H9 (cell line): ENCODE measurements around the gene MCAM. TPM values are rescaled to one million over a fixed set of nuclear protein-coding genes. Genes with fewer than 3 reads are reported as not detected.

ENCODE experiments used
- DNase-seq: peaks from one replicate; pipeline ENCODE4 v3.0.0-alpha.2; 2017
- H2AFZ ChIP-seq: one replicate; pipeline ENCODE4 v1.6.1; 2013; ENCODE audit warnings: mild to moderate bottlenecking, low read length, control low read depth, moderate library complexity
- H2AK5ac ChIP-seq: 2 replicates; pipeline ENCODE4 v1.6.1; 2013; ENCODE audit warnings: low read length, control low read depth, mixed read lengths; ENCODE audit not compliant: insufficient read length
- H2BK120ac ChIP-seq: one replicate; pipeline ENCODE4 v1.6.1; 2013; ENCODE audit warnings: low read depth, mild to moderate bottlenecking, low read length, control low read depth, inconsistent platforms; ENCODE audit not compliant: poor library complexity, severe bottlenecking
- H2BK12ac ChIP-seq: 2 replicates; pipeline ENCODE4 v1.6.1; 2013; ENCODE audit warnings: low read length, control low read depth, mixed read lengths, low read depth; ENCODE audit not compliant: insufficient read length
- H2BK15ac ChIP-seq: 2 replicates; pipeline ENCODE4 v1.6.1; 2013; ENCODE audit warnings: low read depth, low read length, control low read depth
- H2BK20ac ChIP-seq: one replicate; pipeline ENCODE4 v1.6.1; 2013; ENCODE audit warnings: low read depth, mild to moderate bottlenecking, low read length, control low read depth, inconsistent platforms; ENCODE audit not compliant: poor library complexity, severe bottlenecking
- H2BK5ac ChIP-seq: 2 replicates; pipeline ENCODE4 v1.6.1; 2013; ENCODE audit warnings: low read length, control low read depth, mixed read lengths; ENCODE audit not compliant: insufficient read length
- H3K14ac ChIP-seq: 2 replicates; pipeline ENCODE4 v1.6.1; 2013; ENCODE audit warnings: low read length, control low read depth; ENCODE audit not compliant: insufficient read depth
- H3K18ac ChIP-seq: 2 replicates; pipeline ENCODE4 v1.6.1; 2013; ENCODE audit warnings: low read depth, mild to moderate bottlenecking, mixed read lengths, low read length, control low read depth; ENCODE audit not compliant: insufficient read length
- H3K23ac ChIP-seq: 2 replicates; pipeline ENCODE4 v1.6.1; 2013; ENCODE audit warnings: low read length, control low read depth, mixed read lengths, low read depth; ENCODE audit not compliant: insufficient read length
- H3K23me2 ChIP-seq: 2 replicates; pipeline ENCODE4 v1.6.1; 2013; ENCODE audit warnings: low read depth, mild to moderate bottlenecking, mixed read lengths, low read length, control low read depth; ENCODE audit not compliant: insufficient read length, poor library complexity, severe bottlenecking
- H3K27ac ChIP-seq: 2 replicates; pipeline ENCODE4 v1.5.1; 2013; ENCODE audit warnings: low read length, control low read depth, mixed read lengths, low read depth; ENCODE audit not compliant: insufficient read length
- H3K27me3 ChIP-seq: 2 replicates; pipeline ENCODE4 v1.6.1; 2013; ENCODE audit warnings: low read length, control low read depth, inconsistent platforms; ENCODE audit not compliant: insufficient read depth
- H3K4ac ChIP-seq: 2 replicates; pipeline ENCODE4 v1.6.1; 2013; ENCODE audit warnings: low read depth, mild to moderate bottlenecking, control low read depth, inconsistent platforms, low read length, moderate library complexity
- H3K4me1 ChIP-seq: 2 replicates; pipeline ENCODE4 v1.6.1; 2013; ENCODE audit warnings: low read length, control low read depth, inconsistent platforms; ENCODE audit not compliant: insufficient read depth
- H3K4me2 ChIP-seq: 2 replicates; pipeline ENCODE4 v1.6.1; 2013; ENCODE audit warnings: low read length, control low read depth, mixed read lengths; ENCODE audit not compliant: insufficient read length, insufficient read depth
- H3K56ac ChIP-seq: 2 replicates; pipeline ENCODE4 v1.6.1; 2013; ENCODE audit warnings: low read depth, mild to moderate bottlenecking, mixed read lengths, low read length, control low read depth; ENCODE audit not compliant: insufficient read length
- H3K79me1 ChIP-seq: 2 replicates; pipeline ENCODE4 v1.6.1; 2013; ENCODE audit warnings: low read depth, mild to moderate bottlenecking, moderate library complexity, low read length, control low read depth, inconsistent platforms; ENCODE audit not compliant: insufficient read depth, poor library complexity, severe bottlenecking
- H3K79me2 ChIP-seq: 2 replicates; pipeline ENCODE4 v1.6.1; 2013; ENCODE audit warnings: low read length, control low read depth, inconsistent platforms; ENCODE audit not compliant: insufficient read depth
- H3K9ac ChIP-seq: 2 replicates; pipeline ENCODE4 v1.6.1; 2013; ENCODE audit warnings: low read length, control low read depth, mixed read lengths; ENCODE audit not compliant: insufficient read length; ENCODE audit errors: extremely low read depth
- H3K9me3 ChIP-seq: one replicate; pipeline ENCODE4 v1.6.1; 2013; ENCODE audit warnings: low read depth, low read length, inconsistent platforms; ENCODE audit not compliant: control insufficient read depth
- H3T11ph ChIP-seq: one replicate; pipeline ENCODE4 v1.6.1; 2013; ENCODE audit warnings: mild to moderate bottlenecking, low read length, control low read depth, inconsistent platforms
- H4K20me1 ChIP-seq: one replicate; pipeline ENCODE4 v1.6.1; 2013; ENCODE audit not compliant: control insufficient read depth, insufficient read length, insufficient read depth
- H4K5ac ChIP-seq: 2 replicates; pipeline ENCODE4 v1.6.1; 2013; ENCODE audit warnings: low read depth, mild to moderate bottlenecking, mixed read lengths, low read length, control low read depth; ENCODE audit not compliant: insufficient read length
- H4K8ac ChIP-seq: replicated peaks from 2 replicates; pipeline ENCODE4 v1.6.1; 2013; ENCODE audit warnings: low read length, control low read depth, mixed read lengths, low read depth; ENCODE audit not compliant: insufficient read length
- H4K91ac ChIP-seq: 2 replicates; pipeline ENCODE4 v1.6.1; 2013; ENCODE audit warnings: low read depth, mild to moderate bottlenecking, moderate library complexity, mixed read lengths, low read length, control low read depth; ENCODE audit not compliant: insufficient read length
- H3K27ac Mint-ChIP-seq, 3 experiments: 2 replicates in 2 of 3; 3 replicates in 1 of 3; pipeline ENCODE4 v1.8.0; 2020 to 2021; ENCODE audit warnings: mixed read lengths in 3 of 3, mild to moderate bottlenecking in 1 of 3, moderate library complexity in 1 of 3
- H3K27me3 Mint-ChIP-seq: 2 replicates; pipeline ENCODE4 v1.8.0; 2021; ENCODE audit warnings: low read depth, mild to moderate bottlenecking, moderate library complexity, mixed read lengths
- H3K36me3 Mint-ChIP-seq, 3 experiments: 2 replicates in 2 of 3; 3 replicates in 1 of 3; pipeline ENCODE4 v1.8.0; 2020 to 2021; ENCODE audit warnings: low read depth in 3 of 3, mixed read lengths in 3 of 3; ENCODE audit not compliant: insufficient read depth in 1 of 3
- H3K4me1 Mint-ChIP-seq, 2 experiments: 2 replicates each; pipeline ENCODE4 v1.8.0; 2020; ENCODE audit warnings: mixed read lengths in 2 of 2
- H3K4me3 Mint-ChIP-seq, 2 experiments: 2 replicates in 1 of 2; 3 replicates in 1 of 2; pipeline ENCODE4 v1.8.0; 2020 to 2021; ENCODE audit warnings: mild to moderate bottlenecking in 2 of 2, mixed read lengths in 2 of 2, moderate library complexity in 1 of 2
- H3K9me3 Mint-ChIP-seq, 2 experiments: 2 replicates in 1 of 2; 3 replicates in 1 of 2; pipeline ENCODE4 v1.8.0; 2020; ENCODE audit warnings: mild to moderate bottlenecking in 2 of 2, mixed read lengths in 2 of 2, moderate library complexity in 1 of 2
- CTCF ChIP-seq: fragments of 200-600 bp; sonication (generic); conservative IDR thresholded peaks from 3 replicates; pipeline ENCODE4 v1.8.0; 2021; ENCODE audit warnings: antibody characterized with exemption, mild to moderate bottlenecking
- WGBS: extraction: QIAGEN DNeasy Blood & Tissue Kit; methylation state at CpG from one replicate; pipeline ENCODE4 v1.1.7; 2013; ENCODE audit warnings: missing lambda C conversion rate, low lambda C conversion rate, mixed read lengths; ENCODE audit not compliant: insufficient read length; ENCODE audit errors: extremely low coverage; 5-methylcytosine and 5-hydroxymethylcytosine counted together
- total RNA-seq: library from RNA; stranded (reverse); gene quantifications from 2 replicates; pipeline ENCODE4 v1.2.1, GENCODE V29; 2021

Gene MCAM
- total RNA-seq, 1 experiment from 2014 or later = 21.5 TPM

- Histone ChIP-seq H4K91ac (no peak overlapping the region), H3K9me3 (no peaks in the 10 kb centered on the region), H4K8ac (no peak overlapping the region), H2BK5ac (no peak overlapping the region), H3K4me2 (no peak overlapping the region), H3K14ac (no peak overlapping the region), H2AK5ac (no peak overlapping the region), H3K9ac (no peak overlapping the region), H3K79me2 (no peaks in the 10 kb centered on the region), H3K18ac (no peak overlapping the region), H2BK12ac (no peak overlapping the region), H3K23me2 (peaks cover 15% of the 10 kb centered on the region), H4K20me1 (no peaks in the 10 kb centered on the region), H2AFZ (no peak overlapping the region), H2BK120ac (no peak overlapping the region), H3K27me3 (peaks cover 10% of the 10 kb centered on the region; the same call in 1 of the 2 replicates), H3K56ac (no peak overlapping the region), H2BK20ac (no peak overlapping the region), H3K23ac (no peak overlapping the region), H4K5ac (no peak overlapping the region), H3T11ph (no peak overlapping the region), H3K4ac (no peak overlapping the region), H3K4me1 (no peaks in the 10 kb centered on the region; the same call in 1 of the 2 replicates), H2BK15ac (no peak overlapping the region), H3K79me1 (no peaks in the 10 kb centered on the region), H3K27ac (no peak overlapping the region)
- H3K27me3 Mint-ChIP-seq = peaks cover 79% of the 10 kb centered on the region
- WGBS = no CpG with 5 or more reads among the region's 14 CpGs
- H3K27ac Mint-ChIP-seq = no peak overlapping the region
- no peak for DNase-seq
- peaks cover 9 to 23% of the 10 kb centered on the region in 2 experiments for H3K4me1 Mint-ChIP-seq
- no peak overlapping the region for H3K4me3 Mint-ChIP-seq
- no peaks in the 10 kb centered on the region; a peak in 1 of 5 replicates for H3K9me3 Mint-ChIP-seq
- TF ChIP-seq CTCF = no peak
- no peaks in the 10 kb centered on the region; a peak in 1 of 7 replicates for H3K36me3 Mint-ChIP-seq
Measured at GRCh38 chr11:119344291-119345010, 27.5 kb upstream of the MCAM start.
